GM12878 (cell line): ENCODE data around the gene CCL2. TPM values are rescaled to one million over a fixed set of nuclear protein-coding genes. Genes with fewer than 3 reads are reported as not detected.

Experiments
- ATAC-seq: fragments of 200-7000 bp; cut with Tn5 transposase; 3 replicates; pipeline ENCODE4 v1.9.1; 2020; ENCODE audit warnings: mild to moderate bottlenecking, moderate library complexity
- BruUV-seq: library from RNA; stranded (reverse); fragments of 400-500 nt; replicated peaks from 2 replicates; lab custom pipeline; 2021; lab: Mats Ljungman, UMichigan
- CTCF ChIA-PET: fragments of 300-600 bp; sonication (Branson Sonifier 250); formaldehyde crosslinking; extraction: SDS; loops from one replicate; lab custom pipeline; 2021; ENCODE audit warnings: inconsistent platforms; lab: Yijun Ruan, JAX
- POLR2A ChIA-PET: fragments of 350-600 bp; formaldehyde crosslinking; extraction: SDS; loops from one replicate; lab custom pipeline; 2021; ENCODE audit warnings: inconsistent platforms; lab: Charles Lee
- RAD21 ChIA-PET: fragments of 300-600 bp; sonication (Branson Sonifier 250); formaldehyde crosslinking; loops from one replicate; lab custom pipeline; 2023; ENCODE audit warnings: antibody characterized with exemption; ENCODE audit not compliant: unreplicated experiment; lab: Charles Lee
- SMC1A ChIA-PET: fragments of 300-600 bp; sonication (Branson Sonifier 250); formaldehyde crosslinking; loops from one replicate; lab custom pipeline; 2023; ENCODE audit not compliant: unreplicated experiment, uncharacterized antibody; lab: Charles Lee
- DNase-seq: peaks from one replicate; pipeline ENCODE4 v3.0.0-alpha.2; 2011; ENCODE audit warnings: low read depth, low spot score
- FAIRE-seq: peaks from 3 replicates; lab custom pipeline; 2011; peaks lifted over from hg19 to GRCh38; lab: Jason Lieb, UNC
- H2AFZ ChIP-seq: 2 replicates; pipeline ENCODE4 v1.6.0; 2011; ENCODE audit warnings: low read depth, low read length, control low read depth; ENCODE audit not compliant: control insufficient read depth
- H3K27ac ChIP-seq: 2 replicates; pipeline ENCODE4 v1.5.1; 2011; ENCODE audit warnings: control low read depth; ENCODE audit not compliant: control insufficient read depth, insufficient read depth
- H3K27me3 ChIP-seq, 2 experiments: replicated peaks in 1 of 2; 2 replicates each; pipeline versions ENCODE4 v1.6.0 to v1.6.1; 2011; ENCODE audit warnings: low read length in 1 of 2; ENCODE audit not compliant: control insufficient read depth in 2 of 2, insufficient read depth in 2 of 2
- H3K36me3 ChIP-seq, 2 experiments: 2 replicates each; pipeline ENCODE4 v1.5.1; 2011; ENCODE audit warnings: low read length in 1 of 2; ENCODE audit not compliant: control insufficient read depth in 2 of 2, insufficient read depth in 2 of 2
- H3K4me1 ChIP-seq: 2 replicates; pipeline ENCODE4 v1.6.1; 2011; ENCODE audit warnings: mild to moderate bottlenecking, low read length, moderate library complexity, mixed read lengths; ENCODE audit not compliant: control insufficient read depth, insufficient read depth
- H3K4me2 ChIP-seq: 2 replicates; pipeline ENCODE4 v1.6.0; 2011; ENCODE audit warnings: control low read depth; ENCODE audit not compliant: control insufficient read depth, insufficient read depth
- H3K4me3 ChIP-seq: fragments of 200-600 bp; sonication (generic); 2 replicates; pipeline ENCODE4 v1.5.1; 2016
- H3K79me2 ChIP-seq: 2 replicates; pipeline ENCODE4 v1.6.0; 2011; ENCODE audit warnings: low read length; ENCODE audit not compliant: control insufficient read depth, insufficient read depth
- H3K9ac ChIP-seq: 2 replicates; pipeline ENCODE4 v1.8.0; 2011; ENCODE audit warnings: low read length, control low read depth, mixed read lengths; ENCODE audit not compliant: control insufficient read depth, insufficient read depth
- H3K9me3 ChIP-seq: replicated peaks from 3 replicates; pipeline ENCODE4 v1.5.1; 2011; ENCODE audit warnings: mild to moderate bottlenecking, low read length; ENCODE audit not compliant: control insufficient read depth, insufficient read depth
- H4K20me1 ChIP-seq: 2 replicates; pipeline ENCODE4 v1.6.0; 2011; ENCODE audit not compliant: control insufficient read depth, insufficient read depth
- BCL11A ChIP-seq: IDR thresholded peaks from 2 replicates; pipeline ENCODE4 v1.6.1; 2011; ENCODE audit warnings: low read depth, low read length
- DPF2 ChIP-seq: fragments of 450-650 bp; IDR thresholded peaks from 2 replicates; pipeline ENCODE4 v1.6.1; 2017; ENCODE audit warnings: mild to moderate bottlenecking
- ELK1 ChIP-seq: IDR thresholded peaks from 2 replicates; pipeline ENCODE4 v1.6.1; 2012; ENCODE audit warnings: low read depth, low read length, improper control_type of control experiment
- MEF2A ChIP-seq: IDR thresholded peaks from 2 replicates; pipeline ENCODE4 v1.6.1; 2011; ENCODE audit warnings: low read depth, mild to moderate bottlenecking, low read length, moderate library complexity; ENCODE audit not compliant: insufficient read depth
- NFYB ChIP-seq: IDR thresholded peaks from 2 replicates; pipeline ENCODE4 v1.6.1; 2011; ENCODE audit warnings: low read depth, mild to moderate bottlenecking, low read length, improper control_type of control experiment, moderate library complexity; ENCODE audit not compliant: insufficient read depth
- SREBF2 ChIP-seq: IDR thresholded peaks from 2 replicates; pipeline ENCODE4 v1.6.1; 2012; ENCODE audit warnings: mild to moderate bottlenecking, low read length
- YBX1 ChIP-seq: fragments of 450-650 bp; IDR thresholded peaks from 2 replicates; pipeline ENCODE4 v1.6.1; 2016; ENCODE audit warnings: antibody characterized with exemption
- ZNF274 ChIP-seq: IDR thresholded peaks from one replicate; pipeline ENCODE4 v1.8.0; 2011; ENCODE audit not compliant: insufficient read length, insufficient read depth
- WGBS: methylation state at CpG from one replicate; pipeline ENCODE4 v1.1.6; 2016; ENCODE audit warnings: low lambda C conversion rate; ENCODE audit not compliant: insufficient replicate concordance, insufficient coverage; ENCODE audit errors: missing lambda C conversion rate; 5-methylcytosine and 5-hydroxymethylcytosine counted together
- in situ Hi-C: fragments of 300-500 bp; cut with MboI; formaldehyde crosslinking; loops from 9 replicates; pipeline ENCODE4 v1.14.3; 2018; ENCODE audit warnings: mixed read lengths
- intact Hi-C: fragments of 100-400 bp; cut with micrococcal nuclease; formaldehyde crosslinking; loops from one replicate; pipeline ENCODE4 v1.14.2; 2022; ENCODE audit not compliant: unreplicated experiment
- polyA plus RNA-seq, 11 experiments: library from polyadenylated mRNA; depleted of rRNA in 4 of 11; unstranded in 6 of 11; stranded (reverse) in 5 of 11; fragments of >200 nt; fragmentation: Nextera tagmentation in 4 of 11; fragmentation: Illumina TruSeq in 1 of 11; extraction: Ambion mirVana in 4 of 11; extraction: Trizol in 1 of 11; gene quantifications; 1 replicate in 1 of 11; 2 replicates in 10 of 11; pipeline versions ENCODE4 v1.2.1 to v1.2.3, GENCODE V29; 2011 to 2016; ENCODE audit warnings: inconsistent platforms in 2 of 11, missing spikeins in 2 of 11, low read depth in 1 of 11
- total RNA-seq, 4 experiments: library from RNA; depleted of rRNA in 3 of 4; stranded (reverse); fragments of >200 nt in 3 of 4; fragmentation: Illumina TruSeq in 1 of 4; extraction: Trizol in 1 of 4; gene quantifications; 2 replicates each; pipeline versions ENCODE4 v1.2.1 to v1.2.3, GENCODE V29; 2013 to 2021
- TF ChIP-seq, protein P1 (sequence below): fragments of 450-650 bp; IDR thresholded peaks from 2 replicates; pipeline ENCODE4 v1.6.1; 2016; ENCODE audit warnings: mild to moderate bottlenecking, moderate library complexity, borderline replicate concordance
- TF ChIP-seq, protein P2 (sequence below): fragments of 450-650 bp; IDR thresholded peaks from 2 replicates; pipeline ENCODE4 v1.6.1; 2016; ENCODE audit warnings: mild to moderate bottlenecking

CCL2 gene
- total and polyA plus RNA-seq, 10 of the 15 experiments (the other 5 are each of a cell fraction or from before 2014, with no cell fraction given): 0.16 to 0.18 TPM; not detected in 8

- FAIRE-seq: no peak
- CTCF ChIA-PET: no interaction called here
Observed at GRCh38 chr17:34257986-34258326, 2.9 kb downstream of the CCL2 start.

More at GRCh38 chr17:34257986-34258326, 2.9 kb downstream of the CCL2 start:
- DNase-seq (no peak), ATAC-seq (no peak)
- Histone ChIP-seq H3K36me3 (no peaks in the 10 kb centered on the region), H3K4me1 (no peaks in the 10 kb centered on the region), H3K4me3 (no peak overlapping the region), H3K9me3 (no peaks in the 10 kb centered on the region), H3K79me2 (no peaks in the 10 kb centered on the region), H3K4me2 (no peak overlapping the region), H3K27me3 (peaks cover 1 to 15% of the 10 kb centered on the region in 2 experiments), H4K20me1 (no peaks in the 10 kb centered on the region; the same call in 1 of the 2 replicates), H2AFZ (no peak overlapping the region), H3K27ac (no peak overlapping the region), H3K9ac (no peak overlapping the region)
- in situ Hi-C loops (no loop called here), intact Hi-C loops (no loop called here)
- SMC1A ChIA-PET: no interaction called here
- TF ChIP-seq NFYB (no peak), DPF2 (no peak), ZNF274 (no peak), MEF2A (no peak), SREBF2 (no peak), ELK1 (no peak), YBX1 (no peak), BCL11A (no peak)
- TF ChIP-seq, protein P1, sequence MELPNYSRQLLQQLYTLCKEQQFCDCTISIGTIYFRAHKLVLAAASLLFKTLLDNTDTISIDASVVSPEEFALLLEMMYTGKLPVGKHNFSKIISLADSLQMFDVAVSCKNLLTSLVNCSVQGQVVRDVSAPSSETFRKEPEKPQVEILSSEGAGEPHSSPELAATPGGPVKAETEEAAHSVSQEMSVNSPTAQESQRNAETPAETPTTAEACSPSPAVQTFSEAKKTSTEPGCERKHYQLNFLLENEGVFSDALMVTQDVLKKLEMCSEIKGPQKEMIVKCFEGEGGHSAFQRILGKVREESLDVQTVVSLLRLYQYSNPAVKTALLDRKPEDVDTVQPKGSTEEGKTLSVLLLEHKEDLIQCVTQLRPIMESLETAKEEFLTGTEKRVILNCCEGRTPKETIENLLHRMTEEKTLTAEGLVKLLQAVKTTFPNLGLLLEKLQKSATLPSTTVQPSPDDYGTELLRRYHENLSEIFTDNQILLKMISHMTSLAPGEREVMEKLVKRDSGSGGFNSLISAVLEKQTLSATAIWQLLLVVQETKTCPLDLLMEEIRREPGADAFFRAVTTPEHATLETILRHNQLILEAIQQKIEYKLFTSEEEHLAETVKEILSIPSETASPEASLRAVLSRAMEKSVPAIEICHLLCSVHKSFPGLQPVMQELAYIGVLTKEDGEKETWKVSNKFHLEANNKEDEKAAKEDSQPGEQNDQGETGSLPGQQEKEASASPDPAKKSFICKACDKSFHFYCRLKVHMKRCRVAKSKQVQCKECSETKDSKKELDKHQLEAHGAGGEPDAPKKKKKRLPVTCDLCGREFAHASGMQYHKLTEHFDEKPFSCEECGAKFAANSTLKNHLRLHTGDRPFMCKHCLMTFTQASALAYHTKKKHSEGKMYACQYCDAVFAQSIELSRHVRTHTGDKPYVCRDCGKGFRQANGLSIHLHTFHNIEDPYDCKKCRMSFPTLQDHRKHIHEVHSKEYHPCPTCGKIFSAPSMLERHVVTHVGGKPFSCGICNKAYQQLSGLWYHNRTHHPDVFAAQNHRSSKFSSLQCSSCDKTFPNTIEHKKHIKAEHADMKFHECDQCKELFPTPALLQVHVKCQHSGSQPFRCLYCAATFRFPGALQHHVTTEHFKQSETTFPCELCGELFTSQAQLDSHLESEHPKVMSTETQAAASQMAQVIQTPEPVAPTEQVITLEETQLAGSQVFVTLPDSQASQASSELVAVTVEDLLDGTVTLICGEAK: no peak
- TF ChIP-seq, protein P2, sequence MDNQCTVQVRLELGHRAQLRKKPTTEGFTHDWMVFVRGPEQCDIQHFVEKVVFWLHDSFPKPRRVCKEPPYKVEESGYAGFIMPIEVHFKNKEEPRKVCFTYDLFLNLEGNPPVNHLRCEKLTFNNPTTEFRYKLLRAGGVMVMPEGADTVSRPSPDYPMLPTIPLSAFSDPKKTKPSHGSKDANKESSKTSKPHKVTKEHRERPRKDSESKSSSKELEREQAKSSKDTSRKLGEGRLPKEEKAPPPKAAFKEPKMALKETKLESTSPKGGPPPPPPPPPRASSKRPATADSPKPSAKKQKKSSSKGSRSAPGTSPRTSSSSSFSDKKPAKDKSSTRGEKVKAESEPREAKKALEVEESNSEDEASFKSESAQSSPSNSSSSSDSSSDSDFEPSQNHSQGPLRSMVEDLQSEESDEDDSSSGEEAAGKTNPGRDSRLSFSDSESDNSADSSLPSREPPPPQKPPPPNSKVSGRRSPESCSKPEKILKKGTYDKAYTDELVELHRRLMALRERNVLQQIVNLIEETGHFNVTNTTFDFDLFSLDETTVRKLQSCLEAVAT: no peak
- RAD21 ChIA-PET: no interaction called here
- no TSS peak for BruUV-seq
- POLR2A ChIA-PET: no interaction called here
- 13% methylated on average over 1 of the region's 1 CpG for WGBS
